Smooth muscle cell (in vitro differentiated cells): ENCODE measurements around the gene TYMS. TPM values are rescaled to one million over a fixed set of nuclear protein-coding genes. Genes with fewer than 3 reads are reported as not detected.

Source experiments
- DNase-seq: peaks from one replicate; lab custom pipeline; 2025; ENCODE audit not compliant: unreplicated experiment; lab: John Stamatoyannopoulos, UW
- H2AFZ ChIP-seq: fragments of 200-600 bp; sonication (generic); 2 replicates; pipeline ENCODE4 v1.6.0; 2016; ENCODE audit warnings: antibody characterized with exemption, low read depth, mild to moderate bottlenecking
- H3F3A ChIP-seq: fragments of 200-600 bp; sonication (generic); 2 replicates; pipeline ENCODE4 v1.6.0; 2017; ENCODE audit warnings: antibody characterized with exemption, low read depth
- H3K27ac ChIP-seq: fragments of 200-600 bp; sonication (generic); 2 replicates; pipeline ENCODE4 v1.5.1; 2016; ENCODE audit warnings: low read depth, mild to moderate bottlenecking
- H3K27me3 ChIP-seq: fragments of 200-600 bp; sonication (generic); 2 replicates; pipeline ENCODE4 v1.6.1; 2016; ENCODE audit warnings: low read depth, mild to moderate bottlenecking
- H3K36me3 ChIP-seq: fragments of 200-600 bp; sonication (generic); 2 replicates; pipeline ENCODE4 v1.5.1; 2016; ENCODE audit warnings: low read depth
- H3K4me1 ChIP-seq: fragments of 200-600 bp; sonication (generic); 2 replicates; pipeline ENCODE4 v1.5.1; 2016; ENCODE audit warnings: low read depth
- H3K4me2 ChIP-seq: fragments of 200-600 bp; sonication (generic); 2 replicates; pipeline ENCODE4 v1.6.0; 2016; ENCODE audit warnings: mild to moderate bottlenecking
- H3K4me3 ChIP-seq: fragments of 200-600 bp; sonication (generic); 2 replicates; pipeline ENCODE4 v1.5.1; 2016; ENCODE audit warnings: mild to moderate bottlenecking
- H3K79me2 ChIP-seq: fragments of 200-600 bp; sonication (generic); 2 replicates; pipeline ENCODE4 v1.6.0; 2016; ENCODE audit warnings: low read depth, mild to moderate bottlenecking
- H3K9ac ChIP-seq: fragments of 200-600 bp; sonication (generic); 2 replicates; pipeline ENCODE4 v1.6.0; 2016; ENCODE audit warnings: low read depth
- H3K9me3 ChIP-seq: fragments of 200-600 bp; sonication (generic); replicated peaks from 2 replicates; pipeline ENCODE4 v1.5.1; 2016; ENCODE audit warnings: low read depth
- H4K20me1 ChIP-seq: fragments of 200-600 bp; sonication (generic); 2 replicates; pipeline ENCODE4 v1.6.0; 2016; ENCODE audit warnings: low read depth
- WGBS: methylation state at CpG from one replicate; pipeline ENCODE4 v1.1.7; 2016; ENCODE audit warnings: low lambda C conversion rate; 5-methylcytosine and 5-hydroxymethylcytosine counted together
- polyA plus RNA-seq: library from polyadenylated mRNA; unstranded; fragments of >200 nt; fragmentation: Nextera tagmentation; extraction: Ambion mirVana; gene quantifications from 2 replicates; pipeline ENCODE4 v1.2.1, GENCODE V29; 2016
- total RNA-seq: library from RNA; depleted of rRNA; stranded (reverse); fragments of >200 nt; gene quantifications from 2 replicates; pipeline ENCODE4 v1.2.3, GENCODE V29; 2014
- TF ChIP-seq, protein P1 (sequence below): fragments of 200-600 bp; sonication (generic); IDR thresholded peaks from 2 replicates; pipeline ENCODE4 v1.5.1; 2017; ENCODE audit warnings: borderline replicate concordance, mild to moderate bottlenecking, antibody characterized with exemption; ENCODE audit not compliant: insufficient read depth, poor library complexity, severe bottlenecking

Gene TYMS
- total and polyA plus RNA-seq, 2 experiments from 2014 or later, result 29.1 to 85.3 TPM

DNA sequence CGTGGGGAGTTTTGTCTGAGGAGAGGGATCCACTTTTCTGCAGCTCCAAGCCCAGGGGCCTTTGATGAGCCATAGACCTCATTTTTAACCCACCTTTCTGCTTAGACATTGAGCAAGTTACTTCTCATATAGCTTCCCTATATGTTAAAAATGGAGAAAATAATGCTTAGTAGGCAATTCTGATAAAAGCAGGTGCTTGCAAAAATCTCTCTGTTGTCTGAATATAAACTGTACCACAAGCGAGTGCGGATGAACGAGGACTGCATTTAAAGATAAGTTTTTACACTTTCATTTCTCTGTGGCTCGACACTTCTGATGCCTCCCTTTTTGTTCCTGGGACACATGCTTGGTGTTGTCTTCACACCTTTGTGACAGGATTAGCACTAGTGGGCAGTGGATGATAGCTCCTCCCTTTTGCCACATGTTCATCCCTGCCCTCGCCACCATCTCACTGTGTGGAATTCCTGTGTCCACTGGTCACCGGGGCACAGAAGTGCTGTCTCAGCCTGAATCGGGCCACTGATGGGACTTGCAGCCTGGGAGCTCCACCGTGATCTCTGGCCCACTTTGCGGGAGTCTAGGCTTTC, 1.6 kb downstream of the TYMS start:
- H4K20me1 ChIP-seq, result no peaks in the 10 kb centered on the region
- H3K4me1 ChIP-seq, result no peaks in the 10 kb centered on the region
- no peaks in the 10 kb centered on the region for H3F3A ChIP-seq
- peaks cover 11% of the 10 kb centered on the region for H3K79me2 ChIP-seq
- H3K36me3 ChIP-seq, result no peaks in the 10 kb centered on the region
- H3K27ac ChIP-seq, result no peak overlapping the region
- H3K4me3 ChIP-seq, result peak overlapping the region; percentile 70
- DNase-seq, result no peak
- peak overlapping the region; percentile 98 for H3K4me2 ChIP-seq
- TF ChIP-seq, protein P1, sequence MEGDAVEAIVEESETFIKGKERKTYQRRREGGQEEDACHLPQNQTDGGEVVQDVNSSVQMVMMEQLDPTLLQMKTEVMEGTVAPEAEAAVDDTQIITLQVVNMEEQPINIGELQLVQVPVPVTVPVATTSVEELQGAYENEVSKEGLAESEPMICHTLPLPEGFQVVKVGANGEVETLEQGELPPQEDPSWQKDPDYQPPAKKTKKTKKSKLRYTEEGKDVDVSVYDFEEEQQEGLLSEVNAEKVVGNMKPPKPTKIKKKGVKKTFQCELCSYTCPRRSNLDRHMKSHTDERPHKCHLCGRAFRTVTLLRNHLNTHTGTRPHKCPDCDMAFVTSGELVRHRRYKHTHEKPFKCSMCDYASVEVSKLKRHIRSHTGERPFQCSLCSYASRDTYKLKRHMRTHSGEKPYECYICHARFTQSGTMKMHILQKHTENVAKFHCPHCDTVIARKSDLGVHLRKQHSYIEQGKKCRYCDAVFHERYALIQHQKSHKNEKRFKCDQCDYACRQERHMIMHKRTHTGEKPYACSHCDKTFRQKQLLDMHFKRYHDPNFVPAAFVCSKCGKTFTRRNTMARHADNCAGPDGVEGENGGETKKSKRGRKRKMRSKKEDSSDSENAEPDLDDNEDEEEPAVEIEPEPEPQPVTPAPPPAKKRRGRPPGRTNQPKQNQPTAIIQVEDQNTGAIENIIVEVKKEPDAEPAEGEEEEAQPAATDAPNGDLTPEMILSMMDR, result no peak
- no peak overlapping the region for H3K9ac ChIP-seq
- H2AFZ ChIP-seq, result no peak overlapping the region
- H3K27me3 ChIP-seq, result no peaks in the 10 kb centered on the region
- no peaks in the 10 kb centered on the region for H3K9me3 ChIP-seq
- 90% methylated on average over 10 of the region's 10 CpGs for WGBS

DNA sequence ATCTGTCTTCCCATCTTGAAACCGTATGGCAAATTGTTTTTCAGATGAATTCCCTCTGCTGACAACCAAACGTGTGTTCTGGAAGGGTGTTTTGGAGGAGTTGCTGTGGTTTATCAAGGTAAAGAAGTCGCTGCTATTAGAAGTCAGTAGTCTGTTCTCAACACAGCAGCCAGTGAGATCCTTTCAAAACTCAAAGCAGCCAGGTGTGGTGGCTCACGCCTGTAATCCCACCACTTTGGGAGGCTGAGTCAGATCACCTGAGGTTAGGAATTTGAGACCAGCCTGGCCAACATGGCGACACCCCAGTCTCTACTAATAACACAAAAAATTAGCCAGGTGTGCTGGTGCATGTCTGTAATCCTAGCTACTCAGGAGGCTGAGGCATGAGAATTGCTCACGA, 2.1 kb downstream of the TYMS start:
- H4K20me1 ChIP-seq, result no peaks in the 10 kb centered on the region
- H2AFZ ChIP-seq, result no peak overlapping the region
- H3K4me3 ChIP-seq, result no peak overlapping the region
- H3K79me2 ChIP-seq, result peaks cover 11% of the 10 kb centered on the region
- H3K9me3 ChIP-seq, result no peaks in the 10 kb centered on the region
- H3K36me3 ChIP-seq, result no peaks in the 10 kb centered on the region
- 95% methylated on average over 6 of the region's 6 CpGs for WGBS
- DNase-seq, result no peak
- H3K4me1 ChIP-seq, result no peaks in the 10 kb centered on the region
- H3F3A ChIP-seq, result no peaks in the 10 kb centered on the region
- no peak overlapping the region for H3K9ac ChIP-seq
- H3K27ac ChIP-seq, result no peak overlapping the region
- H3K4me2 ChIP-seq, result no peak overlapping the region
- no peaks in the 10 kb centered on the region for H3K27me3 ChIP-seq
- TF ChIP-seq, protein P1, result no peak

DNA sequence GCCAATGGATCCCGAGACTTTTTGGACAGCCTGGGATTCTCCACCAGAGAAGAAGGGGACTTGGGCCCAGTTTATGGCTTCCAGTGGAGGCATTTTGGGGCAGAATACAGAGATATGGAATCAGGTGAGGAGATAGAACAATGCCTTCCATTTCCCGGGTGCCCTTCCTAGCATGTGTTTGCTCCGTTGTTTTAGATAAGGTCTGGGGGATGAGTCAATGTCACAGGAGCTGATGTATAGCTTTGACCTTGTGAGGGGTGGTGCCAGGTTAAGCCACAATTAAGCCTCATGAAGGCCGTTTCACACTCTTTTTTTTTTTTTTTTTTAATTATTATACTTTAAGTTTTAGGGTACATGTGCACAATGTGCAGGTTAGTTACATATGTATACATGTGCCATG, 4.7 kb downstream of the TYMS start:
- TF ChIP-seq, protein P1, result no peak

DNA sequence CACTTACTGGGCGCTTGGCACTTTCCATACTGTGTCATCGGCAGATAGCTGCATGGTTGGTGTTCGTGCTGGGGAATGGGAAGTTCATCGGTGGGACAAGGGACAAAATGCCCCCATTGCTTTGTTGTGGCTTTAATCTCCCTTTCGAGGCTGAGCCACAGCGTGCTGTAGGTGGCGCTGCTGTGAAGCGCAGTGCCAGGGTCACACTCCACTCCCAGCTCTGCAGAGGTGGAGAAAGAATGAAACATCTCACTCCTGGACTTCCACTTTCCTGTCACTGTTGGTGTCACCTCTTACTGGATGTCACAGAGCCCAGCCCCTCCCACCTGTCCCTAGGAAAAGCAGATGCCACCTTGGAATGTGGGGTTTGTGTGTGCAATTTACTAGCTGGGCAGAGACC, 8.7 kb downstream of the TYMS start:
- Histone ChIP-seq H3K79me2 (peaks cover 7% of the 10 kb centered on the region), H2AFZ (no peak overlapping the region), H3K27me3 (no peaks in the 10 kb centered on the region), H3K9me3 (no peaks in the 10 kb centered on the region), H4K20me1 (no peaks in the 10 kb centered on the region), H3K4me1 (no peaks in the 10 kb centered on the region), H3K9ac (no peak overlapping the region), H3K4me2 (no peak overlapping the region), H3K27ac (no peak overlapping the region), H3K4me3 (no peak overlapping the region), H3F3A (no peaks in the 10 kb centered on the region), H3K36me3 (no peaks in the 10 kb centered on the region)
- TF ChIP-seq, protein P1, result no peak
- DNase-seq, result no peak
- 94% methylated on average over 8 of the region's 8 CpGs for WGBS

More for the DNA sequence above, 4.7 kb downstream of the TYMS start:
- H3K4me1 ChIP-seq, result no peaks in the 10 kb centered on the region
- no peak for DNase-seq
- H3K27me3 ChIP-seq, result no peaks in the 10 kb centered on the region
- no peak overlapping the region for H3K4me3 ChIP-seq
- H3K9ac ChIP-seq, result no peak overlapping the region
- no peaks in the 10 kb centered on the region for H3K36me3 ChIP-seq
- H3K79me2 ChIP-seq, result peaks cover 11% of the 10 kb centered on the region
- no peak overlapping the region for H2AFZ ChIP-seq
- no peaks in the 10 kb centered on the region for H4K20me1 ChIP-seq
- 99% methylated on average over 4 of the region's 4 CpGs for WGBS
- H3K9me3 ChIP-seq, result no peaks in the 10 kb centered on the region
- no peak overlapping the region for H3K4me2 ChIP-seq
- H3K27ac ChIP-seq, result no peak overlapping the region
- no peaks in the 10 kb centered on the region for H3F3A ChIP-seq
